Measurements from ENCODE around the gene PALD1. TPM values are rescaled to one million over a fixed set of nuclear protein-coding genes. Genes with fewer than 3 reads are reported as not detected.

PALD1 gene
- total and polyA plus RNA-seq, 2 of the 4 experiments (the other 2 are of a cell fraction): 0.12 to 0.18 TPM

- intact Hi-C loops (cut with micrococcal nuclease): no loop called here
- no peak overlapping the region for H2BK5ac ChIP-seq (ENCODE audit: low read depth, low read length, poor library complexity, severe bottlenecking)
- POLR2A ChIA-PET (ENCODE audit: unreplicated experiment): no interaction called here
- no peak overlapping the region for H4K8ac ChIP-seq (ENCODE audit: low read depth in 2 of 2, low read length in 2 of 2)
- H3K56ac ChIP-seq (ENCODE audit: extremely low read depth, insufficient read depth, low read length): no peak overlapping the region
- no peaks in the 10 kb centered on the region for H3K79me1 ChIP-seq (ENCODE audit: low read depth in 1 of 2, low read length in 2 of 2)
- no peak overlapping the region for H3K23ac ChIP-seq (ENCODE audit: low read depth, low read length)
- H3K27ac ChIP-seq (ENCODE audit: insufficient read depth, low read length): no peak overlapping the region
- no peak for TF ChIP-seq RAD21 (IDR thresholded peaks at IDR 0.05; ENCODE audit: low read length)
- TF ChIP-seq MAFK (IDR thresholded peaks at IDR 0.05; ENCODE audit: low read depth, low read length): no peak
- no peak for TF ChIP-seq BHLHE40 (IDR thresholded peaks at IDR 0.05; ENCODE audit: low read depth, low read length)
- TF ChIP-seq, protein P1, sequence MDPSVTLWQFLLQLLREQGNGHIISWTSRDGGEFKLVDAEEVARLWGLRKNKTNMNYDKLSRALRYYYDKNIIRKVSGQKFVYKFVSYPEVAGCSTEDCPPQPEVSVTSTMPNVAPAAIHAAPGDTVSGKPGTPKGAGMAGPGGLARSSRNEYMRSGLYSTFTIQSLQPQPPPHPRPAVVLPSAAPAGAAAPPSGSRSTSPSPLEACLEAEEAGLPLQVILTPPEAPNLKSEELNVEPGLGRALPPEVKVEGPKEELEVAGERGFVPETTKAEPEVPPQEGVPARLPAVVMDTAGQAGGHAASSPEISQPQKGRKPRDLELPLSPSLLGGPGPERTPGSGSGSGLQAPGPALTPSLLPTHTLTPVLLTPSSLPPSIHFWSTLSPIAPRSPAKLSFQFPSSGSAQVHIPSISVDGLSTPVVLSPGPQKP (IDR thresholded peaks at IDR 0.05; ENCODE audit: borderline replicate concordance, low read depth, low read length): no peak
- TF ChIP-seq CTCF (conservative IDR thresholded peaks at IDR 0.05; ENCODE audit: low read depth, low read length): no peak
- no peak for TF ChIP-seq CEBPB (IDR thresholded peaks at IDR 0.05; ENCODE audit: low read depth, low read length)
- TF ChIP-seq POLR2A (IDR thresholded peaks at IDR 0.05; ENCODE audit: low read depth, low read length): no peak
- no peak for TF ChIP-seq NFE2L2 (IDR thresholded peaks at IDR 0.05; ENCODE audit: low read depth, low read length)
- no peak for TF ChIP-seq RFX5 (IDR thresholded peaks at IDR 0.05; ENCODE audit: low read depth, low read length)
- TF ChIP-seq FOS (IDR thresholded peaks at IDR 0.05; ENCODE audit: low read depth, low read length): no peak
- TF ChIP-seq MAZ (IDR thresholded peaks at IDR 0.05; ENCODE audit: borderline replicate concordance, low read depth, low read length): no peak
- TF ChIP-seq CHD1 (IDR thresholded peaks at IDR 0.05; ENCODE audit: low read depth, low read length): no peak
- TF ChIP-seq SMC3 (IDR thresholded peaks at IDR 0.05; ENCODE audit: low read depth, low read length): no peak
- no peak for TF ChIP-seq MXI1 (IDR thresholded peaks at IDR 0.05; ENCODE audit: borderline replicate concordance, low read depth, low read length)
- no peak for TF ChIP-seq RCOR1 (IDR thresholded peaks at IDR 0.05; ENCODE audit: insufficient replicate concordance, low read length)
- no peak for TF ChIP-seq USF2 (IDR thresholded peaks at IDR 0.05; ENCODE audit: low read depth, low read length)
- no peak overlapping the region for H3K18ac ChIP-seq (ENCODE audit: low read depth, low read length)
- DNase-seq: no peak
- no peak overlapping the region for H3K4me3 ChIP-seq (ENCODE audit: insufficient read depth, low read depth, low read length)
- H3K27me3 ChIP-seq (ENCODE audit: control insufficient read depth, insufficient read depth, low read length): peaks cover 9% of the 10 kb centered on the region
- in situ Hi-C loops (cut with MboI; ENCODE audit: low sequenced_read_pairs): no loop called here
- no peak overlapping the region for H3K4ac ChIP-seq (ENCODE audit: low read depth, low read length)
- H4K5ac ChIP-seq (ENCODE audit: low read depth, low read length): no peak overlapping the region
- no peak overlapping the region for H2BK15ac ChIP-seq (ENCODE audit: low read depth, low read length)
- no peak overlapping the region for H3K9ac ChIP-seq (ENCODE audit: low read depth, low read length)
- H3K4me2 ChIP-seq (ENCODE audit: low read depth, low read length): no peak overlapping the region
- ATAC-seq (ENCODE audit: low read depth): no peak
- no peaks in the 10 kb centered on the region for H3K36me3 ChIP-seq (ENCODE audit: control insufficient read depth, insufficient read depth, low read length)
- H4K91ac ChIP-seq (ENCODE audit: insufficient read depth, low read depth, low read length): no peak overlapping the region
- no peak overlapping the region for H2AFZ ChIP-seq (replicated peaks; ENCODE audit: low read length, poor library complexity)
- H2BK120ac ChIP-seq (ENCODE audit: low read depth, low read length): no peak overlapping the region
- H3K4me1 ChIP-seq (ENCODE audit: control insufficient read depth, insufficient read depth, low read length): peaks cover 1% of the 10 kb centered on the region
- H2AK9ac ChIP-seq (replicated peaks; ENCODE audit: low read depth, low read length, poor library complexity): no peak overlapping the region
- dilution Hi-C loops (cut with HindIII; ENCODE audit: low sequenced_read_pairs, unreplicated experiment): no loop called here
- CTCF ChIA-PET: no interaction called here
- no peak overlapping the region for H3K14ac ChIP-seq (replicated peaks; ENCODE audit: low read depth, low read length)
- H3K9me3 ChIP-seq (ENCODE audit: control insufficient read depth, insufficient read depth, low read length): no peaks in the 10 kb centered on the region
- WGBS, 2 experiments (ENCODE audit: extremely low coverage in 2 of 2, insufficient read length in 1 of 2): 93% methylated on average over 3 of the region's 4 CpGs; no CpG with 5 or more reads in 1 of the 2 experiments
- no peak overlapping the region for H2BK20ac ChIP-seq (ENCODE audit: low read depth, low read length)
- no peak overlapping the region for H2AK5ac ChIP-seq (ENCODE audit: low read depth, low read length)
- BruUV-seq (replicated peaks): no TSS peak
- H3K9me1 ChIP-seq (ENCODE audit: insufficient read depth, low read length): no peaks in the 10 kb centered on the region; the same call in 1 of the 2 replicates
- H4K20me1 ChIP-seq (ENCODE audit: insufficient read depth, low read length): no peaks in the 10 kb centered on the region
Observed at GRCh38 chr10:70499836-70500167, 21.2 kb downstream of the PALD1 start.

All from IMR-90 (cell line).